Measurements from ENCODE around the gene PRSS21.

PRSS21 gene

GRCh38 chr16:2846511-2847310 lies 29.7 kb downstream of the PRSS21 start:
- no peak for DNase-seq

GRCh38 chr16:2848933-2849725 lies 32.1 kb downstream of the PRSS21 start:
- DNase-seq, result no peak

GRCh38 chr16:2852003-2852730 lies 35.1 kb downstream of the PRSS21 start:
- DNase-seq, result no peak

- no peak for DNase-seq
Observed at GRCh38 chr16:2852731-2853507, 35.9 kb downstream of the PRSS21 start.

- DNase-seq, result no peak
Observed at GRCh38 chr16:2853531-2854073, 36.6 kb downstream of the PRSS21 start.

GRCh38 chr16:2854700-2855309 lies 37.8 kb downstream of the PRSS21 start:
- DNase-seq, result no peak

- no peak for DNase-seq
Observed at GRCh38 chr16:2855536-2855935, 38.5 kb downstream of the PRSS21 start.

- no peak for DNase-seq
Observed at GRCh38 chr16:2856061-2856670, 39.1 kb downstream of the PRSS21 start.

- DNase-seq, result no peak
Observed at GRCh38 chr16:2856686-2857450, 39.8 kb downstream of the PRSS21 start.

GRCh38 chr16:2857451-2858244 lies 40.6 kb downstream of the PRSS21 start, which contains the start of gene PRSS22:
PRSS22 (minus strand) TSS chr16:2858170; CDS start chr16:2858104, 66 bp downstream.
- no peak for DNase-seq

- no peak for DNase-seq
Observed at GRCh38 chr16:2858245-2859025, 41.4 kb downstream of the PRSS21 start.

- no peak for DNase-seq
Observed at GRCh38 chr16:2859686-2860265, 42.7 kb downstream of the PRSS21 start.

GRCh38 chr16:2860826-2861567 lies 44.0 kb downstream of the PRSS21 start:
- no peak for DNase-seq

GRCh38 chr16:2865651-2866050 lies 48.6 kb downstream of the PRSS21 start:
- no peak for DNase-seq

- no peak for DNase-seq
Observed at GRCh38 chr16:2866431-2866830, 49.4 kb downstream of the PRSS21 start.

- no peak for DNase-seq
Observed at GRCh38 chr16:2867661-2867986, 50.6 kb downstream of the PRSS21 start.

GRCh38 chr16:2867987-2868789 lies 51.2 kb downstream of the PRSS21 start:
- DNase-seq, result peak; percentile 61

Data from NCI-H748 treated with DMSO at 0.1 percent for 48 hours (cell line).